ENCODE data around the gene KRT3.

The KRT3 gene

GRCh38 chr12:52818887-52819420, 23.0 kb upstream of the KRT3 start:
- H3K27me3 ChIP-seq (ENCODE audit: control insufficient read depth, insufficient read depth, low read length): no peaks in the 10 kb centered on the region
- no peaks in the 10 kb centered on the region for H3K9me3 ChIP-seq (ENCODE audit: control insufficient read depth, insufficient read depth, low read length)
- H3K4me1 ChIP-seq (ENCODE audit: control insufficient read depth, insufficient read depth, low read length): no peaks in the 10 kb centered on the region
- H3K36me3 ChIP-seq (ENCODE audit: control insufficient read depth, insufficient read depth, low read length): no peaks in the 10 kb centered on the region
- no peak overlapping the region for H3K27ac ChIP-seq (ENCODE audit: low read depth, low read length)
- H3K4me3 ChIP-seq (ENCODE audit: low read depth, low read length): no peak overlapping the region
- no peak overlapping the region for H3K9ac ChIP-seq (ENCODE audit: low read depth, low read length)

- H3K36me3 ChIP-seq (ENCODE audit: control insufficient read depth, insufficient read depth, low read length): no peaks in the 10 kb centered on the region
- H3K27me3 ChIP-seq (ENCODE audit: control insufficient read depth, insufficient read depth, low read length): no peaks in the 10 kb centered on the region
- H3K27ac ChIP-seq (ENCODE audit: low read depth, low read length): no peak overlapping the region
Observed at GRCh38 chr12:52818388-52818787, 22.5 kb upstream of the KRT3 start.

DNA sequence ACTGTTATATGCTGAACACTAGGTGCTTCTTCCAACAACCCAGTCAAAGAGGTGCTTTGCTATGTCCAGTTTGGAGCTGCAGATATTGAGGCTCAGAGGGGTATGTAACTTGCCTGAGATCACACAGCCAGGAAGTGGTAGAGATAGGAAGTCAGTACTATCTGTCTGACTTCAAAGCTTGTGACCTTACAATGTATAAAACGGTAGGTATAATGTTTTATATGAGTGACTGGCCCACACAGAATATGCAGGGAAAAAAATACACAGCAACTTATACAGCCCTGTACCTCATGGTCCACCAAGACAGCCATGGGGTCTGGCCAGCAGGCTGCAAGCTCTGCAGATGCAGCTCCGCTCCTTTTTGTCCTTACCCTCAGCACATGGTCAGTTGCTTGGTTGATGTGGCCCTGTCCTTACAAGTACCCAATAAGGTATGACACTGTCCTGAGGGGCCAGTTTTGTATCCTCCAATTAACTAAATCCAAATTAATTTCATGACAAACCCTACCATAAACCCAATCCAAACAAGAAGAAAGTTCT, 21.9 kb upstream of the KRT3 start:
- Histone ChIP-seq H3K4me1 (ENCODE audit: control insufficient read depth, insufficient read depth, low read length) (no peaks in the 10 kb centered on the region), H3K4me3 (ENCODE audit: low read depth, low read length) (no peak overlapping the region), H3K27me3 (ENCODE audit: control insufficient read depth, insufficient read depth, low read length) (no peaks in the 10 kb centered on the region), H3K27ac (ENCODE audit: low read depth, low read length) (no peak overlapping the region), H3K9me3 (ENCODE audit: control insufficient read depth, insufficient read depth, low read length) (no peaks in the 10 kb centered on the region), H3K36me3 (ENCODE audit: control insufficient read depth, insufficient read depth, low read length) (no peaks in the 10 kb centered on the region), H3K9ac (ENCODE audit: low read depth, low read length) (no peak overlapping the region)

More at GRCh38 chr12:52818388-52818787, 22.5 kb upstream of the KRT3 start:
- Histone ChIP-seq H3K4me3 (ENCODE audit: low read depth, low read length) (no peak overlapping the region), H3K9me3 (ENCODE audit: control insufficient read depth, insufficient read depth, low read length) (no peaks in the 10 kb centered on the region), H3K4me1 (ENCODE audit: control insufficient read depth, insufficient read depth, low read length) (no peaks in the 10 kb centered on the region), H3K9ac (ENCODE audit: low read depth, low read length) (no peak overlapping the region)

GRCh38 chr12:52817003-52817698, 21.2 kb upstream of the KRT3 start:
- H3K36me3 ChIP-seq (ENCODE audit: control insufficient read depth, insufficient read depth, low read length): no peaks in the 10 kb centered on the region
- no peak overlapping the region for H3K9ac ChIP-seq (ENCODE audit: low read depth, low read length)
- no peaks in the 10 kb centered on the region for H3K9me3 ChIP-seq (ENCODE audit: control insufficient read depth, insufficient read depth, low read length)
- no peaks in the 10 kb centered on the region for H3K27me3 ChIP-seq (ENCODE audit: control insufficient read depth, insufficient read depth, low read length)
- H3K4me3 ChIP-seq (ENCODE audit: low read depth, low read length): no peak overlapping the region
- no peak overlapping the region for H3K27ac ChIP-seq (ENCODE audit: low read depth, low read length)
- H3K4me1 ChIP-seq (ENCODE audit: control insufficient read depth, insufficient read depth, low read length): no peaks in the 10 kb centered on the region

DNA sequence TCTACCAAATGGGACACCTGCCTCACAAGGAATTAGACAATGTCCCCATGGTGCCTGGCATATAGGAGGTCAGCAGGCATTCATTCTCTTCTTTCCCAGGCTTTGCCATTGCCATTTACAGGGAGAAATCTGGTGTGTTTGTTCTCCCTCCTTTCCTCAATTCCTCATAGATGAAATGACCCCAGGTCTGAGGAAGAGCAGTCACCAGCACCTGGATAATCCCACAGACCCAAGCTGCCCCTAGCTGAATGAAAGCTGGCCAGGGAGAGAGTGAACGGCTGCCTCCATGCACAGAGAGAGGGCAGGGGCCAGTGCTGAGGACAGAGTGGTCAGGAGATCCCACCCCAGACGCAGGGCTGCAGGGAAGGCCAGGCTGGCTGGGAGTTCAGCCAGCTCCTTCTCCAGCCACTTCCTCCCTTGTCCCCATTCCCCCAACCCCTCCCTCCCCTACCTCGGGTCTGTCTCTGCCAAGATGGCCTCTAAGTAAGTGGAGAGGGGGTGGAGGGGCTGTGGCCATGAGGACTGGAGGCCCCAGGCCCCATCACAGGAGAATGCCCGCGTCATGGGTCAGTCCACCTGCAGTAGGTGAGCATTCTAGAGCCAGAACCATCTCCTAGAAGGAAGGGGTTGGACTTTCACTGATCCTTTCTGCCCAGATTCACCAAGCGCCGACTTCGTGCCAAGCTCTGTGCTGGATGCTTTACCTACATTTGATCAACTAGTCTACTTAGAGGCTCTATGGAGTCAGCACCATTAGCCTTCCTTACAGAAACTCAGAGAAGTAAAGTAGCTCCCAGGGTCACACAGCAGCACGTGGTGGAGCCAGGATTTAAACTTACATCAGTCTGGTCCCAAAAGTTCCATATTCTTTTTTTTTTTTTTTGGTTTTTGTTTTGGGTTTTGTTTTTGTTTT, 20.0 kb upstream of the KRT3 start:
- H3K4me1 ChIP-seq (ENCODE audit: control insufficient read depth, insufficient read depth, low read length): no peaks in the 10 kb centered on the region
- H3K36me3 ChIP-seq (ENCODE audit: control insufficient read depth, insufficient read depth, low read length): no peaks in the 10 kb centered on the region
- H3K9me3 ChIP-seq (ENCODE audit: control insufficient read depth, insufficient read depth, low read length): no peaks in the 10 kb centered on the region
- H3K27me3 ChIP-seq (ENCODE audit: control insufficient read depth, insufficient read depth, low read length): no peaks in the 10 kb centered on the region
- H3K9ac ChIP-seq (ENCODE audit: low read depth, low read length): no peak overlapping the region
- H3K4me3 ChIP-seq (ENCODE audit: low read depth, low read length): no peak overlapping the region
- no peak overlapping the region for H3K27ac ChIP-seq (ENCODE audit: low read depth, low read length)

DNA sequence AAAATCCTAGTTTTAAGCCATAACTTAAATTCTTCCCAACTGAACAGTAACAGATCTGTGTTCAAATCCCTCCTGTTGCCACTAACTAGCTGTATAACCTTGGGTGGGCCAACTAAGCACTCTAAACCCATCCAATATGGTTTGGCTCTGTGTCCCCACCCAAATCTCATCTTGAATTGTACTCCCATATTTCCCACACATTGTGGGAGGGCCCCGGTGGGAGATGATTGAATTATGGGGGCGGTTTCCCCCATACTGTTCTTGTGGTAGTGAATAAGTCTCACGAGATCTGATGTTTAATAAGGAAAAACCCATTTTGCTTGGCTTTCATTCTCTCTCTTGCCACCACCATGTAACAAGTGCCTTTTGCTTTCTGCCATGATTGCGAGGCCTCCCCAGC, 19.2 kb upstream of the KRT3 start:
- Histone ChIP-seq H3K27ac (ENCODE audit: low read depth, low read length) (no peak overlapping the region), H3K9me3 (ENCODE audit: control insufficient read depth, insufficient read depth, low read length) (no peaks in the 10 kb centered on the region), H3K4me1 (ENCODE audit: control insufficient read depth, insufficient read depth, low read length) (no peaks in the 10 kb centered on the region), H3K27me3 (ENCODE audit: control insufficient read depth, insufficient read depth, low read length) (no peaks in the 10 kb centered on the region), H3K4me3 (ENCODE audit: low read depth, low read length) (no peak overlapping the region), H3K9ac (ENCODE audit: low read depth, low read length) (no peak overlapping the region), H3K36me3 (ENCODE audit: control insufficient read depth, insufficient read depth, low read length) (no peaks in the 10 kb centered on the region)

- H3K9ac ChIP-seq (ENCODE audit: low read depth, low read length): no peak overlapping the region
- H3K27ac ChIP-seq (ENCODE audit: low read depth, low read length): no peak overlapping the region
- no peaks in the 10 kb centered on the region for H3K4me1 ChIP-seq (ENCODE audit: control insufficient read depth, insufficient read depth, low read length)
- no peak overlapping the region for H3K4me3 ChIP-seq (ENCODE audit: low read depth, low read length)
- no peaks in the 10 kb centered on the region for H3K36me3 ChIP-seq (ENCODE audit: control insufficient read depth, insufficient read depth, low read length)
- H3K27me3 ChIP-seq (ENCODE audit: control insufficient read depth, insufficient read depth, low read length): no peaks in the 10 kb centered on the region
- no peaks in the 10 kb centered on the region for H3K9me3 ChIP-seq (ENCODE audit: control insufficient read depth, insufficient read depth, low read length)
Observed at GRCh38 chr12:52814710-52815155, 18.8 kb upstream of the KRT3 start.

DNA sequence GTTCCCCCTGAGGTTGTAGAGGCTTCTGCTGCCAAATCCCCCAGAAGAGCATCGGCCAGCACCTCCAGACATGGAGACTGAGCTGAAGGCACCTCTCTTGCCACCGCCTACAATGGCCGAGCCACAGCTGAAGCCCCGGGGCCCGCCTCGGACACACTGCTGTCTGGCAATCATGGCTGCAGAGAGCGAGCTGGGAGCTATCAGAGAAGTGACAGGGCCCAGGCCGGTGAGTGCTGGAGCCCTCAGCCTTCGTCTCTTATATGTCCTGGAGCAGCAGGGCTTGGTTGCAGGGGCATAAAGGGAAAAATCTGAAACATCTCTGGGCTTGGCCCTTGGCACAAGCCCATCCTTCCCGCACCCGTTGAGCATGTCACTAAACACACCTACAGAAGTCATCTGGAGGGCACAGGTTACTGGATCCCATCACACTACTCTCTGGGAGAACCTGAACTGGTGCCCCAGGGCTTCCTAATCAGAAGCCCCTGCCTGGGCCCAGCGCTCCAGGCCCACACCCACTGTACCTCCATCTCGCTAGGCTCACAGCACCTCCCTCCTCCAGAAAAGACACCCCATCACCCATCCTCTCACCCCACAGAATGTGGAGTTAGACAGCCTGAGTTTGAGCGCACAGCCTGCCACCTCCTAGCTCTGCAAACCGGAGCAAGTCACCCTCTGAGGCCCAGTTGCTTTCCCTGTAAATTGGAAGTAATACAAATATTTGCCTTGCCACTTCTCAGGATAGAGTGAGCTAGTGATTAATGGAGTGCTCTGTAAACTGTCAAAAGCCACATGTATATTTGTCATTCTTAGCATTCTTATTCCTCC, 18.2 kb upstream of the KRT3 start, which contains the start of gene KRT4:
TSS of gene KRT4 (minus strand) at position 232 of the 825 bp plus-strand sequence. CDS start at position 174, 58 bp downstream.
- no peaks in the 10 kb centered on the region for H3K4me1 ChIP-seq (ENCODE audit: control insufficient read depth, insufficient read depth, low read length)
- no peak within 1 kb of the TSS for H3K4me3 ChIP-seq (ENCODE audit: low read depth, low read length)
- no peaks in the 10 kb centered on the region for H3K9me3 ChIP-seq (ENCODE audit: control insufficient read depth, insufficient read depth, low read length)
- H3K9ac ChIP-seq (ENCODE audit: low read depth, low read length): no peak within 1 kb of the TSS
- no peak within 1 kb of the TSS for H3K27ac ChIP-seq (ENCODE audit: low read depth, low read length)
- no peaks in the 10 kb centered on the region for H3K36me3 ChIP-seq (ENCODE audit: control insufficient read depth, insufficient read depth, low read length)
- H3K27me3 ChIP-seq (ENCODE audit: control insufficient read depth, insufficient read depth, low read length): no peaks in the 10 kb centered on the region

DNA sequence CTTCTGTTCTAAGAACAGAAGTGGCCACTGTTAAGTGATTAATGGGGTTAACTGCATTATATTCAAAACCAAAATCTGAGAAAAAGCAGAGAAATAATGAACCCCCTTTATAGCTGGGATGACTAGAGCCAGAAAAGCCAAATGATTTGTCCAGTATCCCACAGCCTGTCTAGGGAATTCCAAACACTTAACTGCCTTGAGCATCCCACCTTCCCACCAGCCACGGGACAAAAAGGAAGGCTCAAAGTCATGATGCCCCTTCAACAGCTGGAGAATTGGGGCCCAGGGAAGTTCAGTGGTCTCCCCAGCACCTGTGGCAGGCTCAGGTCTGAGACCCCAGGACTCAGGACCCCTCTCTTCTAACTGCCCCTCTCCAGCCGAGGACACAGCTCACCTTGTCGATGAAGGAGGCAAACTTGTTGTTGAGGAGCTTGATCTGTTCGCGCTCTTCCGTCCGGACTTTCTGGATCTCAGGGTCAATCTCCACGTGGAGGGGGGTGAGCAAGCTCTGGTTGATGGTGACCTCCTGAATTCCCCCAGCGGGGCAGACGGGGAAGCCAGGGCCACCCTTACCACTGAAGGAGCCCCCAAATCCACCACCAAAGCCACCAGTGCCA, 17.4 kb upstream of the KRT3 start:
- H3K4me1 ChIP-seq (ENCODE audit: control insufficient read depth, insufficient read depth, low read length): no peaks in the 10 kb centered on the region
- no peaks in the 10 kb centered on the region for H3K36me3 ChIP-seq (ENCODE audit: control insufficient read depth, insufficient read depth, low read length)
- no peaks in the 10 kb centered on the region for H3K27me3 ChIP-seq (ENCODE audit: control insufficient read depth, insufficient read depth, low read length)
- no peaks in the 10 kb centered on the region for H3K9me3 ChIP-seq (ENCODE audit: control insufficient read depth, insufficient read depth, low read length)
- H3K27ac ChIP-seq (ENCODE audit: low read depth, low read length): no peak overlapping the region
- H3K4me3 ChIP-seq (ENCODE audit: low read depth, low read length): no peak overlapping the region
- H3K9ac ChIP-seq (ENCODE audit: low read depth, low read length): no peak overlapping the region

DNA sequence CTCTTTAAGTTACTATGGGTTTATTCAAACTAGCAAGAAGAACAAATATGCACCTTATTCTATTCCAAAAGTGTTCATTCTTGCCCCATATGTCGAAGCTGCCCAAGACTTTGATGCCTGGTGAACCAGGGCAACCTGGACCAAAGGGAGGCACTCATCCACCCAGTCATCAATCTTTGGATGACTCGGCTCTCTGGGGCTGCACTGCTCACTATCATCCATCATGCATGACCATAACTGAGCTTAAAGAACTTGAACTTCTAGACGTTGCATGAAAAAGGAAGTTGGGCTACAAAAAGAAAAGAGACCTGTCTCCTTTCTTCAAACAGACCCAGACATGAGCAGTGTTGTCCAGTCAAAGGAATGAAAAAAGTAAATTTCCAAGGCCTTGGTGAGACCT, 16.8 kb upstream of the KRT3 start:
- no peaks in the 10 kb centered on the region for H3K4me1 ChIP-seq (ENCODE audit: control insufficient read depth, insufficient read depth, low read length)
- H3K27me3 ChIP-seq (ENCODE audit: control insufficient read depth, insufficient read depth, low read length): no peaks in the 10 kb centered on the region
- H3K27ac ChIP-seq (ENCODE audit: low read depth, low read length): no peak overlapping the region
- H3K9me3 ChIP-seq (ENCODE audit: control insufficient read depth, insufficient read depth, low read length): no peaks in the 10 kb centered on the region
- H3K9ac ChIP-seq (ENCODE audit: low read depth, low read length): no peak overlapping the region
- no peaks in the 10 kb centered on the region for H3K36me3 ChIP-seq (ENCODE audit: control insufficient read depth, insufficient read depth, low read length)
- no peak overlapping the region for H3K4me3 ChIP-seq (ENCODE audit: low read depth, low read length)
